GM10266 (cell line): ENCODE measurements around the gene MGAT5B.
"Not testable (repeated sequence)": the region's sequence is repeated elsewhere in the genome, so short reads cannot be mapped to it uniquely, and the experiment has no call there.

ENCODE experiments used
- DNase-seq: peaks from one replicate; pipeline ENCODE4 v3.0.0; 2012; ENCODE audit errors: extremely low spot score
- TF ChIP-seq, protein P1 (sequence below): IDR thresholded peaks from 2 replicates; pipeline ENCODE4 v1.5.1; 2012; ENCODE audit warnings: mild to moderate bottlenecking, low read depth; ENCODE audit not compliant: control insufficient read depth, insufficient read depth; ENCODE audit errors: missing control alignments

MGAT5B gene

DNA sequence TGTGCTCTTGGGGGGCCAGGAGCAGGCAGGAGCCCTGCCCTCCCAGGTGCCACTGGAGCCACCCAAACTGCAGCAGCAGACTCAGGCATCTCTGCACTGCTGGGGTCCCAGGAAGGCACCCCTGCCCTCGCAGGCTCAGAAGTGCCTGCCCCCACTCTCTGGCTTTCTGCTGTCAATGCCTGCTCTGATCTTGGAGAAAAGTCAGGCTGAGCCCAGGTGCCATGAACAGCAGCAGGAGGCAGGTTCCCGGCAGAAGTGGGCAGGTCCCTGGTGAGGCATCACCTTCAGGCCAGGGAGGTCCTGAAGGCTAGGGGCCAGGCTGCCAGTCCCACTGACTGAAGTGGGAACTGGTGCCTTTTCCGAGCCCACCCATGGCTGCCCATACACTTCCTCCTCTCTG, 106.5 kb downstream of the MGAT5B start:
- DNase-seq: no peak

GRCh38 chr17:76978050-76978449, 109.8 kb downstream of the MGAT5B start:
- not testable (repeated sequence) for DNase-seq

More for the DNA sequence above, 106.5 kb downstream of the MGAT5B start:
- TF ChIP-seq, protein P1, sequence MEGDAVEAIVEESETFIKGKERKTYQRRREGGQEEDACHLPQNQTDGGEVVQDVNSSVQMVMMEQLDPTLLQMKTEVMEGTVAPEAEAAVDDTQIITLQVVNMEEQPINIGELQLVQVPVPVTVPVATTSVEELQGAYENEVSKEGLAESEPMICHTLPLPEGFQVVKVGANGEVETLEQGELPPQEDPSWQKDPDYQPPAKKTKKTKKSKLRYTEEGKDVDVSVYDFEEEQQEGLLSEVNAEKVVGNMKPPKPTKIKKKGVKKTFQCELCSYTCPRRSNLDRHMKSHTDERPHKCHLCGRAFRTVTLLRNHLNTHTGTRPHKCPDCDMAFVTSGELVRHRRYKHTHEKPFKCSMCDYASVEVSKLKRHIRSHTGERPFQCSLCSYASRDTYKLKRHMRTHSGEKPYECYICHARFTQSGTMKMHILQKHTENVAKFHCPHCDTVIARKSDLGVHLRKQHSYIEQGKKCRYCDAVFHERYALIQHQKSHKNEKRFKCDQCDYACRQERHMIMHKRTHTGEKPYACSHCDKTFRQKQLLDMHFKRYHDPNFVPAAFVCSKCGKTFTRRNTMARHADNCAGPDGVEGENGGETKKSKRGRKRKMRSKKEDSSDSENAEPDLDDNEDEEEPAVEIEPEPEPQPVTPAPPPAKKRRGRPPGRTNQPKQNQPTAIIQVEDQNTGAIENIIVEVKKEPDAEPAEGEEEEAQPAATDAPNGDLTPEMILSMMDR: no peak

- TF ChIP-seq, protein P1: no peak
- DNase-seq: no peak
These were observed 113.5 kb downstream of the MGAT5B start for GRCh38 chr17:76981545-76982295.

GRCh38 chr17:76982408-76983074, 114.3 kb downstream of the MGAT5B start:
- DNase-seq: no peak

DNA sequence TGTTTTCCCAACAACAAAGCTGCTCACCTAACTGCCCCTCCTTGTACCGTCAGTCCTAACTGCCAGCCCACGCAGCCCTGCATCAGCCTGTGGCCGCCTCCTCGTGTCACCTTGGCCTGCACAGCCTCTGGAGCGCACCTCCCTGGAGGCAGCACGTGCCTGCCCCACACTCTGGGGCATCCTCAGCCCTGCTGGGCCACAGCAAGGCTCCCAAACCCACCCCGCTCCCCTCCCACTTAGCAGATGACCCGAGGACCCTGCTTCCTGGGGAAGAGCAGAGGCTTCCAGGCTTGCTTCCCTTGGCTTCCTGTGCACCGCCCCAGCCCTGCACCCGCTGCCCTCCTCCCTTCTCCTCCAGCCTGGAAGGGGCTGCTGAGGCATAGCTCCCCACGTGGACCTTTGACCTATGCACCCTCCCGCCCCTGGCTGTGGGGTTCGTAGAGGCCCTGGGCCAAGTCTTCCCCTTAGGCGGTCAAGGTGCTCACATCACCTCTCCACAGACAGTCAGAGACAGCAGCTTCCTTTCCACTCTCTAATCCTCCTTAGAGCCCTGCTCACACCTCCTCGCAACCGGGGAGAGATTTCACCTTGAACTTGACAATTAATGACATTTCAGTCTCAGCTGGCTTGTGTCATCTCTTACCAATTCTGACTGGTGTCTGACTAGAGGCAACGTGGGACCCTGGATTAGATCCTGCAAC, 115.0 kb downstream of the MGAT5B start:
- DNase-seq: no peak
- TF ChIP-seq, protein P1: no peak

More at GRCh38 chr17:76982408-76983074, 114.3 kb downstream of the MGAT5B start:
- TF ChIP-seq, protein P1: no peak

DNA sequence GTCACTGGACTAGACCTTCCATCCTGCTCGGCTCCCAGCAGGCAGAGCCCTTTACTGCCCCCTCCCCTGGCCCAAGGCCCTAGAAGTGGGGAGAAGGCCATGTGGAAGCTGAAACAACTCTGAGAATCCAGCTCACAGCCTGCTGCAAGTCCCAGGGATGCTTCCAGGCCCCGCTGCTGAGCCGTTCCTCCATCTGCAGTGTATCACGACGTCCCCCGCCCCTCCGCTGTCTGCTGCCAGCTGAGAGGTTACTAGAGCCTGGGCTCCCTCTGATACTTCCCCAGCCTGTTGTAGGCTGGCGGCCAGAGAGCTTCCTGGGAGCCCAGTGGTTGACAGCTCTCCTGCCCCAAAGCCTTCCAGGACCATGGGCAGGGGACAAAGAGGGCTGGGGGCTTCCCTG, 118.2 kb downstream of the MGAT5B start:
- TF ChIP-seq, protein P1: no peak

GRCh38 chr17:76987486-76988093, 119.4 kb downstream of the MGAT5B start:
- TF ChIP-seq, protein P1: no peak
- no peak for DNase-seq

More for the DNA sequence above, 118.2 kb downstream of the MGAT5B start:
- no peak for DNase-seq
